HepG2 (cell line): ENCODE data around the gene DYNLT5. TPM values are rescaled to one million over a fixed set of nuclear protein-coding genes. Genes with fewer than 3 reads are reported as not detected.

Experiments used
- ATAC-seq: fragments of 200-7000 bp; cut with Tn5 transposase; 3 replicates; pipeline ENCODE4 v1.9.1; 2020; ENCODE audit warnings: mild to moderate bottlenecking, moderate library complexity
- BruUV-seq: library from RNA; stranded (reverse); fragments of 400-500 nt; replicated peaks from 2 replicates; lab custom pipeline; 2021; lab: Mats Ljungman, UMichigan
- CTCF ChIA-PET: fragments of 300-600 bp; formaldehyde crosslinking; extraction: SDS; loops from one replicate; lab custom pipeline; 2021; ENCODE audit warnings: low total read pairs, inconsistent platforms, low intra/inter-chr PET ratio; lab: Yijun Ruan, JAX
- POLR2A ChIA-PET: fragments of 350-600 bp; sonication (Branson Sonifier 250); formaldehyde crosslinking; loops from one replicate; lab custom pipeline; 2020; ENCODE audit warnings: antibody characterized with exemption, inconsistent platforms; lab: Yijun Ruan, JAX
- DNase-seq: peaks from one replicate; pipeline ENCODE4 v3.0.0-alpha.2; 2015; ENCODE audit warnings: low spot score
- FAIRE-seq: peaks from 3 replicates; lab custom pipeline; 2011; peaks lifted over from hg19 to GRCh38; lab: Jason Lieb, UNC
- H2AFZ ChIP-seq: one replicate; pipeline ENCODE4 v1.6.1; 2011; ENCODE audit warnings: low read length, inconsistent platforms
- H3K27ac ChIP-seq: fragments of 300-600 bp; 3 replicates; pipeline ENCODE4 v1.8.0; 2011; ENCODE audit warnings: mixed run types, mild to moderate bottlenecking, mixed read lengths, low read length, inconsistent platforms; ENCODE audit not compliant: insufficient read depth; ENCODE audit errors: extremely low read length
- H3K27me3 ChIP-seq, 2 experiments: fragments of 200-600 bp in 1 of 2; 2 replicates in 1 of 2; 3 replicates in 1 of 2; pipeline versions ENCODE4 v1.6.0 to v1.8.0; 2011; ENCODE audit warnings: low read length in 2 of 2, mild to moderate bottlenecking in 2 of 2, moderate library complexity in 2 of 2, inconsistent platforms in 1 of 2; ENCODE audit not compliant: insufficient read depth in 2 of 2, control insufficient read depth in 1 of 2
- H3K36me3 ChIP-seq, 2 experiments: fragments of 200-600 bp in 1 of 2; replicated peaks in 1 of 2; 2 replicates in 1 of 2; 3 replicates in 1 of 2; pipeline versions ENCODE4 v1.5.1 to v1.8.0; 2011; ENCODE audit warnings: low read length in 2 of 2, inconsistent platforms in 1 of 2; ENCODE audit not compliant: insufficient read depth in 2 of 2, control insufficient read depth in 1 of 2
- H3K4me1 ChIP-seq: 2 replicates; pipeline ENCODE4 v1.5.1; 2012; ENCODE audit warnings: low read length, inconsistent platforms; ENCODE audit not compliant: insufficient read depth
- H3K4me2 ChIP-seq: 2 replicates; pipeline ENCODE4 v1.6.0; 2011; ENCODE audit warnings: low read depth, low read length, inconsistent platforms
- H3K4me3 ChIP-seq, 3 experiments: fragments of 200-600 bp in 1 of 3; sonication (generic), shearing (Covaris generic) in 1 of 3; replicated peaks in 1 of 3; 2 replicates each; pipeline ENCODE4 v1.5.1; 2011 to 2016; ENCODE audit warnings: low read length in 3 of 3, inconsistent platforms in 2 of 3, low read depth in 2 of 3, mild to moderate bottlenecking in 2 of 3, control low read depth in 1 of 3, mixed read lengths in 1 of 3; ENCODE audit not compliant: insufficient read depth in 1 of 3
- H3K79me2 ChIP-seq: one replicate; pipeline ENCODE4 v1.6.1; 2011; ENCODE audit warnings: low read length, inconsistent platforms; ENCODE audit not compliant: insufficient read depth
- H3K9ac ChIP-seq: 2 replicates; pipeline ENCODE4 v1.6.0; 2011; ENCODE audit warnings: mild to moderate bottlenecking, low read depth, low read length, inconsistent platforms; ENCODE audit not compliant: insufficient read depth
- H3K9me3 ChIP-seq: 2 replicates; pipeline ENCODE4 v1.5.1; 2012; ENCODE audit warnings: mild to moderate bottlenecking, low read length
- H4K20me1 ChIP-seq: 2 replicates; pipeline ENCODE4 v1.6.0; 2011; ENCODE audit warnings: inconsistent platforms, mild to moderate bottlenecking, low read length, moderate library complexity; ENCODE audit not compliant: insufficient read depth
- MTF1 ChIP-seq: sonication (generic); formaldehyde crosslinking; IDR thresholded peaks from 2 replicates; pipeline ENCODE4 v1.5.0; 2020; ENCODE audit warnings: missing genetic modification reagents
- PLRG1 ChIP-seq: fragments of 450-650 bp; conservative IDR thresholded peaks from 2 replicates; pipeline ENCODE4 v1.6.1; 2016
- SOX6 ChIP-seq, 2 experiments: fragments of 450-650 bp in 1 of 2; sonication (generic) in 1 of 2; formaldehyde crosslinking in 1 of 2; IDR thresholded peaks; 2 replicates each; pipeline versions ENCODE4 v1.4.0 to v1.6.1; 2017 to 2020; ENCODE audit warnings: antibody characterized with exemption in 1 of 2, mild to moderate bottlenecking in 1 of 2, missing genetic modification reagents in 1 of 2
- XRCC5 ChIP-seq: fragments of 200-400 bp; formaldehyde crosslinking; optimal IDR thresholded peaks from 2 replicates; pipeline ENCODE3; 2017; ENCODE audit warnings: mild to moderate bottlenecking, low read length
- ZBTB42 ChIP-seq: sonication (generic); formaldehyde crosslinking; IDR thresholded peaks from 2 replicates; pipeline ENCODE4 v1.5.0; 2020; ENCODE audit warnings: mild to moderate bottlenecking, missing genetic modification reagents
- ZFAT ChIP-seq: sonication (generic); formaldehyde crosslinking; conservative IDR thresholded peaks from 2 replicates; pipeline ENCODE4 v1.8.1; 2023; ENCODE audit warnings: missing genetic modification reagents, inconsistent platforms
- ZNF280B ChIP-seq: sonication (generic); formaldehyde crosslinking; IDR thresholded peaks from 2 replicates; pipeline ENCODE4 v1.5.0; 2020; ENCODE audit warnings: missing genetic modification reagents, mild to moderate bottlenecking, borderline replicate concordance
- ZNF335 ChIP-seq: sonication (generic); formaldehyde crosslinking; IDR thresholded peaks from 2 replicates; pipeline ENCODE4 v1.4.0; 2020; ENCODE audit warnings: missing genetic modification reagents
- ZNF354B ChIP-seq: sonication (generic); formaldehyde crosslinking; IDR thresholded peaks from 2 replicates; pipeline ENCODE4 v1.8.0; 2022; ENCODE audit warnings: mild to moderate bottlenecking, missing genetic modification reagents
- ZNF609 ChIP-seq: sonication (generic); formaldehyde crosslinking; IDR thresholded peaks from 2 replicates; pipeline ENCODE4 v1.4.0; 2020; ENCODE audit warnings: mild to moderate bottlenecking, missing genetic modification reagents, borderline replicate concordance
- ZNF782 ChIP-seq: sonication (generic); formaldehyde crosslinking; IDR thresholded peaks from 2 replicates; pipeline ENCODE4 v1.4.0; 2020; ENCODE audit warnings: missing genetic modification reagents, mild to moderate bottlenecking, borderline replicate concordance
- ZNF790 ChIP-seq: sonication (generic); formaldehyde crosslinking; IDR thresholded peaks from 2 replicates; pipeline ENCODE4 v1.8.0; 2022; ENCODE audit warnings: missing genetic modification reagents, mild to moderate bottlenecking, borderline replicate concordance
- WGBS: methylation state at CpG from one replicate; pipeline ENCODE4 v1.1.6; 2017; ENCODE audit warnings: low lambda C conversion rate; 5-methylcytosine and 5-hydroxymethylcytosine counted together
- in situ Hi-C: cut with HindIII; loops from 2 replicates; pipeline ENCODE4 v1.10.0; 2017; ENCODE audit warnings: low pct_unique_long_range_greater_than_20kb; ENCODE audit not compliant: extremely low pct_ligation_motif_present
- intact Hi-C: fragments of 100-400 bp; cut with micrococcal nuclease; formaldehyde crosslinking; loops from one replicate; pipeline ENCODE4 v1.10.0; 2022; ENCODE audit not compliant: unreplicated experiment
- polyA plus RNA-seq, 8 experiments: library from polyadenylated mRNA; depleted of rRNA in 3 of 8; stranded (reverse) in 7 of 8; unstranded in 1 of 8; fragments of >200 nt; fragmentation: Illumina TruSeq in 4 of 8; extraction: Trizol in 4 of 8; gene quantifications; 2 replicates each; pipeline versions ENCODE4 v1.2.1 to v1.2.3, GENCODE V29; 2011 to 2016; ENCODE audit warnings: low read depth in 4 of 8, missing spikeins in 1 of 8, mixed read lengths in 1 of 8; ENCODE audit not compliant: insufficient read depth in 1 of 8
- total RNA-seq, 5 experiments: library from RNA; depleted of rRNA; stranded (reverse); fragments of >200 nt; fragmentation: Illumina TruSeq; extraction: Trizol; gene quantifications; 2 replicates each; pipeline ENCODE4 v1.2.3, GENCODE V29; 2016; ENCODE audit warnings: low read depth in 1 of 5
- TF ChIP-seq, protein P1 (sequence below): sonication (generic); formaldehyde crosslinking; IDR thresholded peaks from 2 replicates; pipeline ENCODE4 v1.5.1; 2020; ENCODE audit warnings: missing genetic modification reagents, mild to moderate bottlenecking, borderline replicate concordance

DYNLT5 gene
- total and polyA plus RNA-seq, 2 of the 13 experiments (the other 11 are each of a cell fraction or from before 2014, with no cell fraction given), result not detected

GRCh38 chr1:66751160-66751559 lies 1.1 kb upstream of the DYNLT5 start:
- ATAC-seq (no peak), FAIRE-seq (no peak), DNase-seq (no peak)
- ChIA-PET CTCF (no interaction called here), POLR2A (no interaction called here)
- H3K36me3 ChIP-seq, result no peaks in the 10 kb centered on the region
- no peaks in the 10 kb centered on the region for H3K4me1 ChIP-seq
- no peak for TF ChIP-seq ZNF609 (CRISPR knock-in tag)
- no peak for TF ChIP-seq ZFAT (CRISPR knock-in tag)
- TF ChIP-seq ZNF335 (CRISPR knock-in tag), result no peak
- TF ChIP-seq XRCC5, result no peak
- no peak for TF ChIP-seq ZNF790
- TF ChIP-seq, protein P1, sequence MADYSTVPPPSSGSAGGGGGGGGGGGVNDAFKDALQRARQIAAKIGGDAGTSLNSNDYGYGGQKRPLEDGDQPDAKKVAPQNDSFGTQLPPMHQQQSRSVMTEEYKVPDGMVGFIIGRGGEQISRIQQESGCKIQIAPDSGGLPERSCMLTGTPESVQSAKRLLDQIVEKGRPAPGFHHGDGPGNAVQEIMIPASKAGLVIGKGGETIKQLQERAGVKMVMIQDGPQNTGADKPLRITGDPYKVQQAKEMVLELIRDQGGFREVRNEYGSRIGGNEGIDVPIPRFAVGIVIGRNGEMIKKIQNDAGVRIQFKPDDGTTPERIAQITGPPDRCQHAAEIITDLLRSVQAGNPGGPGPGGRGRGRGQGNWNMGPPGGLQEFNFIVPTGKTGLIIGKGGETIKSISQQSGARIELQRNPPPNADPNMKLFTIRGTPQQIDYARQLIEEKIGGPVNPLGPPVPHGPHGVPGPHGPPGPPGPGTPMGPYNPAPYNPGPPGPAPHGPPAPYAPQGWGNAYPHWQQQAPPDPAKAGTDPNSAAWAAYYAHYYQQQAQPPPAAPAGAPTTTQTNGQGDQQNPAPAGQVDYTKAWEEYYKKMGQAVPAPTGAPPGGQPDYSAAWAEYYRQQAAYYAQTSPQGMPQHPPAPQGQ (CRISPR knock-in tag), result no peak
- no peak for TF ChIP-seq ZNF280B (CRISPR knock-in tag)
- TF ChIP-seq ZNF782 (CRISPR knock-in tag), result no peak
- no peak for TF ChIP-seq ZBTB42
- no peak for TF ChIP-seq MTF1 (CRISPR knock-in tag)
- no peak for TF ChIP-seq SOX6 (IDR thresholded peaks at IDR 0.05)
- TF ChIP-seq SOX6 (CRISPR knock-in tag; IDR thresholded peaks at IDR 0.05), result no peak
- no peak for TF ChIP-seq PLRG1
- no peak for TF ChIP-seq ZNF354B (CRISPR knock-in tag)
- H3K79me2 ChIP-seq, result no peaks in the 10 kb centered on the region
- no peak overlapping the region for H3K4me3 ChIP-seq
- in situ Hi-C loops, result no loop called here
- H3K27me3 ChIP-seq, result peaks cover 0 to 4% of the 10 kb centered on the region in 2 experiments; a peak in 1 of 5 replicates
- no peaks in the 10 kb centered on the region for H3K9me3 ChIP-seq
- H2AFZ ChIP-seq, result no peak overlapping the region
- no peaks in the 10 kb centered on the region for H4K20me1 ChIP-seq
- intact Hi-C loops, result no loop called here
- H3K4me2 ChIP-seq, result no peak overlapping the region
- no peak overlapping the region for H3K27ac ChIP-seq
- H3K9ac ChIP-seq, result no peak overlapping the region
- no TSS peak for BruUV-seq
- WGBS, result under 1% methylated on average over 4 of the region's 4 CpGs
